Activated CD4-positive, alpha-beta T cell treated with anti-CD3 and anti-CD28 coated beads, Interleukin-2, amount 10 ng/mL, durations not matched to agents 24 days and 14 days (primary cell): ENCODE data around the gene ASIC4. TPM values are rescaled to one million over a fixed set of nuclear protein-coding genes. Genes with fewer than 3 reads are reported as not detected.
A peak's percentile ranks its signal among the peaks of the same experiment; 100 is the strongest.

ENCODE experiments used
- DNase-seq: peaks from one replicate; pipeline ENCODE4 v3.0.0; 2022
- H3K27ac Mint-ChIP-seq: one replicate; pipeline ENCODE4 v1.8.0; 2022; ENCODE audit warnings: mild to moderate bottlenecking, mixed read lengths
- H3K27me3 Mint-ChIP-seq: one replicate; pipeline ENCODE4 v1.8.0; 2022; ENCODE audit warnings: mixed read lengths
- H3K36me3 Mint-ChIP-seq: one replicate; pipeline ENCODE4 v1.8.0; 2022; ENCODE audit warnings: low read depth, mild to moderate bottlenecking, mixed read lengths
- H3K4me1 Mint-ChIP-seq: one replicate; pipeline ENCODE4 v1.8.0; 2021; ENCODE audit warnings: mixed read lengths
- H3K4me3 Mint-ChIP-seq: one replicate; pipeline ENCODE4 v1.8.0; 2022; ENCODE audit warnings: mild to moderate bottlenecking, moderate library complexity, mixed read lengths
- H3K9me3 Mint-ChIP-seq: one replicate; pipeline ENCODE4 v1.8.0; 2021; ENCODE audit warnings: mixed read lengths
- intact Hi-C: fragments of 100-400 bp; cut with micrococcal nuclease; formaldehyde crosslinking; loops from one replicate; pipeline ENCODE4 v1.15.1; 2023
- total RNA-seq: library from RNA; stranded (reverse); gene quantifications from 2 replicates; pipeline ENCODE4 v1.2.3, GENCODE V29; 2022

ASIC4 gene
- total RNA-seq, 1 donor from 2014 or later = not detected

- peaks cover 26% of the 10 kb centered on the region for H3K4me1 Mint-ChIP-seq
Observed at GRCh38 chr2:219498280-219499057, 15.8 kb upstream of the ASIC4 start, which contains the start of gene GMPPA. TSS of gene GMPPA (plus strand) at chr2:219498891. CDS start at chr2:219499976, 1,085 bp downstream.

GRCh38 chr2:219499058-219499307, 15.3 kb upstream of the ASIC4 start:
- Mint-ChIP-seq H3K27me3 (peaks cover 35% of the 10 kb centered on the region), H3K4me3 (peak overlapping the region; percentile 97), H3K36me3 (peaks cover 3% of the 10 kb centered on the region), H3K4me1 (peaks cover 26% of the 10 kb centered on the region), H3K9me3 (no peaks in the 10 kb centered on the region), H3K27ac (peak overlapping the region; percentile 83)
- intact Hi-C loops = loop anchor here (2.0 to 10.0 kb wide), 3 partner anchors 220 to 602 kb away; partner anchors contain the start of genes DNAJB2 and FEV
- no peak for DNase-seq

More at GRCh38 chr2:219498280-219499057, 15.8 kb upstream of the ASIC4 start, which contains the start of gene GMPPA:
- peak; percentile 99 for DNase-seq
- Mint-ChIP-seq H3K27me3 (peaks cover 39% of the 10 kb centered on the region), H3K4me3 (peak within 1 kb of the TSS; percentile 97), H3K27ac (peak within 1 kb of the TSS; percentile 83), H3K36me3 (peaks cover 3% of the 10 kb centered on the region), H3K9me3 (no peaks in the 10 kb centered on the region)
- intact Hi-C loops = loop anchor here (1.0 to 10.0 kb wide), 8 partner anchors 32 to 601 kb away; partner anchors contain the start of genes CHPF, DNAJB2, FEV and STK11IP

GRCh38 chr2:219499555-219499954, 14.7 kb upstream of the ASIC4 start:
- H3K27me3 Mint-ChIP-seq = peaks cover 30% of the 10 kb centered on the region
- peak overlapping the region; percentile 97 for H3K4me3 Mint-ChIP-seq
- no peaks in the 10 kb centered on the region for H3K9me3 Mint-ChIP-seq
- peaks cover 8% of the 10 kb centered on the region for H3K36me3 Mint-ChIP-seq
- intact Hi-C loops = loop anchor here (2.0 to 10.0 kb wide), 3 partner anchors 221 to 602 kb away; partner anchors contain the start of genes DNAJB2 and FEV
- no peak for DNase-seq
- H3K4me1 Mint-ChIP-seq = peaks cover 27% of the 10 kb centered on the region
- peak overlapping the region; percentile 83 for H3K27ac Mint-ChIP-seq

GRCh38 chr2:219500135-219500534, 14.1 kb upstream of the ASIC4 start:
- H3K4me3 Mint-ChIP-seq = peak overlapping the region; percentile 97
- peaks cover 29% of the 10 kb centered on the region for H3K4me1 Mint-ChIP-seq
- H3K27ac Mint-ChIP-seq = peak overlapping the region; percentile 66
- DNase-seq = no peak
- H3K9me3 Mint-ChIP-seq = no peaks in the 10 kb centered on the region
- peaks cover 10% of the 10 kb centered on the region for H3K36me3 Mint-ChIP-seq
- intact Hi-C loops = no loop called here
- H3K27me3 Mint-ChIP-seq = peaks cover 24% of the 10 kb centered on the region

GRCh38 chr2:219501849-219502248, 12.4 kb upstream of the ASIC4 start:
- peaks cover 29% of the 10 kb centered on the region for H3K4me1 Mint-ChIP-seq
- peaks cover 11% of the 10 kb centered on the region for H3K27me3 Mint-ChIP-seq
- H3K4me3 Mint-ChIP-seq = no peak overlapping the region
- H3K27ac Mint-ChIP-seq = no peak overlapping the region
- intact Hi-C loops = no loop called here
- DNase-seq = no peak
- H3K9me3 Mint-ChIP-seq = no peaks in the 10 kb centered on the region
- peaks cover 18% of the 10 kb centered on the region for H3K36me3 Mint-ChIP-seq

- peaks cover 25% of the 10 kb centered on the region for H3K4me1 Mint-ChIP-seq
- H3K9me3 Mint-ChIP-seq = no peaks in the 10 kb centered on the region
- no peak overlapping the region for H3K4me3 Mint-ChIP-seq
- H3K36me3 Mint-ChIP-seq = peaks cover 18% of the 10 kb centered on the region
- intact Hi-C loops = no loop called here
- H3K27me3 Mint-ChIP-seq = peaks cover 6% of the 10 kb centered on the region
- no peak overlapping the region for H3K27ac Mint-ChIP-seq
- DNase-seq = no peak
Observed at GRCh38 chr2:219502618-219503017, 11.7 kb upstream of the ASIC4 start.

- Mint-ChIP-seq H3K4me1 (peaks cover 13% of the 10 kb centered on the region), H3K27me3 (peaks cover 13% of the 10 kb centered on the region), H3K36me3 (peaks cover 15% of the 10 kb centered on the region), H3K27ac (no peak overlapping the region), H3K4me3 (no peak overlapping the region), H3K9me3 (no peaks in the 10 kb centered on the region)
- intact Hi-C loops = no loop called here
- no peak for DNase-seq
Observed at GRCh38 chr2:219505585-219505984, 8.7 kb upstream of the ASIC4 start.

GRCh38 chr2:219506153-219506801, 8.0 kb upstream of the ASIC4 start:
- peaks cover 20% of the 10 kb centered on the region for H3K27me3 Mint-ChIP-seq
- no peak overlapping the region for H3K4me3 Mint-ChIP-seq
- H3K27ac Mint-ChIP-seq = no peak overlapping the region
- intact Hi-C loops = no loop called here
- no peaks in the 10 kb centered on the region for H3K9me3 Mint-ChIP-seq
- no peak for DNase-seq
- H3K36me3 Mint-ChIP-seq = peaks cover 15% of the 10 kb centered on the region
- peaks cover 13% of the 10 kb centered on the region for H3K4me1 Mint-ChIP-seq

GRCh38 chr2:219506802-219507526, 7.3 kb upstream of the ASIC4 start:
- H3K9me3 Mint-ChIP-seq = no peaks in the 10 kb centered on the region
- no peak for DNase-seq
- H3K4me3 Mint-ChIP-seq = no peak overlapping the region
- no peak overlapping the region for H3K27ac Mint-ChIP-seq
- peaks cover 15% of the 10 kb centered on the region for H3K36me3 Mint-ChIP-seq
- intact Hi-C loops = no loop called here
- H3K27me3 Mint-ChIP-seq = peaks cover 25% of the 10 kb centered on the region
- peaks cover 13% of the 10 kb centered on the region for H3K4me1 Mint-ChIP-seq

- Mint-ChIP-seq H3K9me3 (no peaks in the 10 kb centered on the region), H3K27ac (no peak overlapping the region), H3K36me3 (peaks cover 15% of the 10 kb centered on the region), H3K27me3 (peaks cover 30% of the 10 kb centered on the region), H3K4me1 (peaks cover 13% of the 10 kb centered on the region), H3K4me3 (no peak overlapping the region)
- DNase-seq = no peak
- intact Hi-C loops = no loop called here
Observed at GRCh38 chr2:219507581-219508443, 6.5 kb upstream of the ASIC4 start.

- Mint-ChIP-seq H3K27ac (no peak overlapping the region), H3K4me1 (peaks cover 13% of the 10 kb centered on the region), H3K9me3 (no peaks in the 10 kb centered on the region), H3K27me3 (peaks cover 35% of the 10 kb centered on the region), H3K36me3 (peaks cover 15% of the 10 kb centered on the region), H3K4me3 (no peak overlapping the region)
- intact Hi-C loops = no loop called here
- no peak for DNase-seq
Observed at GRCh38 chr2:219508444-219508734, 5.9 kb upstream of the ASIC4 start.

- H3K36me3 Mint-ChIP-seq = peaks cover 14% of the 10 kb centered on the region
- no peak overlapping the region for H3K27ac Mint-ChIP-seq
- H3K4me1 Mint-ChIP-seq = peaks cover 14% of the 10 kb centered on the region
- no peaks in the 10 kb centered on the region for H3K9me3 Mint-ChIP-seq
- no peak overlapping the region for H3K4me3 Mint-ChIP-seq
- H3K27me3 Mint-ChIP-seq = peaks cover 43% of the 10 kb centered on the region
- DNase-seq = no peak
- intact Hi-C loops = no loop called here
Observed at GRCh38 chr2:219508971-219509779, 5.1 kb upstream of the ASIC4 start.
